ENCODE measurements around the gene AP4E1. TPM values are rescaled to one million over a fixed set of nuclear protein-coding genes. Genes with fewer than 3 reads are reported as not detected.
"Not testable (repeated sequence)": the region's sequence is repeated elsewhere in the genome, so short reads cannot be mapped to it uniquely, and the experiment has no call there.

Gene AP4E1
- total RNA-seq, 1 donor from 2014 or later: 9.9 TPM

DNA sequence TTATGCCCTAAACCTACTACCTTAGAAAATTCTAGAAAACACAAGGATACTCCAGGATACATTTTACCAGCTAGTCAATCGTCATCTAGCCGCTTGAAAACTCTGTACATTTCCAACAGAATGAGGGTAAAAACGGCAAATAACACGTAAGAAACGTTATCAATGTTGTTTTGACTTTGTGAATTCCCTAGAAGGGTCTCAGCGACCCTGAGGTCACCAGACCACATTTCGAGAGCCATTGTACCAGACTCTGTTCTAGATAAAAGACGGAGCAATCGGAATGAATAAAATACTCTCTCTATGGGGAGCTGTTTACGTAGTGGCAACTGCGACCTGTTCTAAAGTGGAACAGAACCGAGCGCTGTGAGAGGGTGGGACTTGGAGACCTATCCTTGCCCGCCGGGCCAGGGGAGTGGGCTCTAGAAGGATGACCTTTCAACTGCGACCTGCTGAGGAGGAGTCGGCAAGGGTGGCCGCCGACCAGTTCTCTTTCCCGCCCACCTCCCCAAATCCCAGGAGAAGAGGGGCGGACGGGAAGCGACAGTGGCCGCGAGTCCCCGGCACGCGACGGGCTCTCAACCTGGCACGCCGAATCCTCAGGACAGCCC is 778 bp upstream of the AP4E1 start:
- Histone ChIP-seq H3K9me3 (ENCODE audit: control insufficient read depth in 3 of 3, low read length in 3 of 3) (no peaks in the 10 kb centered on the region), H3K9ac (ENCODE audit: low read depth in 1 of 3, low read length in 3 of 3) (peak overlapping the region; percentile 92 to 96 (median 95)), H3K27ac (ENCODE audit: low read depth, low read length) (peak overlapping the region; percentile 94), H3K36me3 (ENCODE audit: control insufficient read depth in 3 of 3, insufficient read depth in 3 of 3, low read length in 3 of 3) (peaks cover 3 to 8% (median 3%) of the 10 kb centered on the region in 3 donors), H3K4me1 (ENCODE audit: control insufficient read depth in 3 of 3, insufficient read depth in 3 of 3, low read length in 3 of 3) (peaks cover 0 to 22% (median 16%) of the 10 kb centered on the region in 3 donors), H3K27me3 (ENCODE audit: control insufficient read depth in 3 of 3, insufficient read depth in 3 of 3, low read length in 3 of 3) (no peaks in the 10 kb centered on the region), H3K4me3 (ENCODE audit: low read length in 3 of 3) (peak overlapping the region; percentile 78 to 98 (median 97))

DNA sequence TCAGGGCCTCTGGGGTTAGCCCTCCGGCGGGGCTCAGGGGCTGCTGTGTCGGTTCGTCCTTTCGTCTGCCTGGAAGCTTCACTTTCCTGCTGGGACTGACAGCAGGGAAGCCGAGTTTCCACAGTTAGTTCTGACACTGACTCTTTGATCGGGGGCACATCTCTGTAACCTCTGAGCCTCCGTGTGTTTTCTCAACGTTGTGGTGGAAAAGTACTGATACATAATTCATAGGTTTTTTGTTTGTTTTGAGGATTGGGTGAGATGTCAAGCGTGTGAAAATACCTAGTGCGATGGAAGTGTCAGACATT is 481 bp downstream of the AP4E1 start:
- Histone ChIP-seq H3K9ac (ENCODE audit: low read depth in 1 of 3, low read length in 3 of 3) (peak overlapping the region; percentile 86 to 95 (median 91)), H3K36me3 (ENCODE audit: control insufficient read depth in 3 of 3, insufficient read depth in 3 of 3, low read length in 3 of 3) (peaks cover 3 to 16% (median 5%) of the 10 kb centered on the region in 3 donors), H3K4me3 (ENCODE audit: low read length in 3 of 3) (peak overlapping the region; percentile 82 to 97 (median 95)), H3K27me3 (ENCODE audit: control insufficient read depth in 3 of 3, insufficient read depth in 3 of 3, low read length in 3 of 3) (no peaks in the 10 kb centered on the region), H3K4me1 (ENCODE audit: control insufficient read depth in 3 of 3, insufficient read depth in 3 of 3, low read length in 3 of 3) (peaks cover 0 to 22% (median 16%) of the 10 kb centered on the region in 3 donors), H3K9me3 (ENCODE audit: control insufficient read depth in 3 of 3, low read length in 3 of 3) (no peaks in the 10 kb centered on the region), H3K27ac (ENCODE audit: low read depth, low read length) (peak overlapping the region; percentile 94)

GRCh38 chr15:50910426-50910795 is 1.9 kb downstream of the AP4E1 start:
- not testable (repeated sequence) for H3K9ac ChIP-seq (ENCODE audit: low read depth in 1 of 3, low read length in 3 of 3); H3K4me3 ChIP-seq (ENCODE audit: low read length in 3 of 3); H3K9me3 ChIP-seq (ENCODE audit: control insufficient read depth in 3 of 3, low read length in 3 of 3); H3K27me3 ChIP-seq (ENCODE audit: control insufficient read depth in 3 of 3, insufficient read depth in 3 of 3, low read length in 3 of 3); H3K27ac ChIP-seq (ENCODE audit: low read depth, low read length)
- peaks cover 3 to 18% (median 7%) of the 10 kb centered on the region in 3 donors for H3K36me3 ChIP-seq (ENCODE audit: control insufficient read depth in 3 of 3, insufficient read depth in 3 of 3, low read length in 3 of 3)
- H3K4me1 ChIP-seq (ENCODE audit: control insufficient read depth in 3 of 3, insufficient read depth in 3 of 3, low read length in 3 of 3): peaks cover 0 to 22% (median 16%) of the 10 kb centered on the region in 3 donors

- Histone ChIP-seq H3K9me3 (ENCODE audit: control insufficient read depth in 3 of 3, low read length in 3 of 3) (no peaks in the 10 kb centered on the region), H3K4me3 (ENCODE audit: low read length in 3 of 3) (no peak overlapping the region), H3K9ac (ENCODE audit: low read depth in 1 of 3, low read length in 3 of 3) (no peak overlapping the region)
These were observed 2.5 kb downstream of the AP4E1 start for GRCh38 chr15:50911001-50911400.

DNA sequence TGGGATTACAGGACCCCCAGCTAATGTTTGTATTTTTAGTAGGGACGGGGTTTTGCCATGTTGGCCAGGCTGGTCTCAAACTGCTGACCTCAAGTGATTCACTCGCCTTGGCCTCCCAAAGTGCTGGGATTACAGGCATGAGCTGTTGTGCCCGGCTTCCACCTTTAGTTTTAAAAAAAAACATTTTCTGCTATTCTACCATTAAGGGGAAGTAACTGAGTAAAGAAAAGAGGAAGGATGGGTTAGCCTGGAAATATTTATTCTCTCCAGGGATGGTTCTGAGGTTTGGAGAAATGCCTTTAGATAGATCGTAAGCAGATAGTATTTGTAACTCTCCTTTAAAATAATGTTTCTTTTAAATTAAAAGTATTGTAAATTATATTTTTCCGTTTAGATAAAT is 3.1 kb downstream of the AP4E1 start:
- H3K27ac ChIP-seq (ENCODE audit: low read depth, low read length): no peak overlapping the region
- H3K36me3 ChIP-seq (ENCODE audit: control insufficient read depth in 3 of 3, insufficient read depth in 3 of 3, low read length in 3 of 3): peaks cover 3 to 27% (median 8%) of the 10 kb centered on the region in 3 donors
- H3K9me3 ChIP-seq (ENCODE audit: control insufficient read depth in 3 of 3, low read length in 3 of 3): no peaks in the 10 kb centered on the region
- no peaks in the 10 kb centered on the region for H3K27me3 ChIP-seq (ENCODE audit: control insufficient read depth in 3 of 3, insufficient read depth in 3 of 3, low read length in 3 of 3)
- no peak overlapping the region for H3K9ac ChIP-seq (ENCODE audit: low read depth in 1 of 3, low read length in 3 of 3)
- no peak overlapping the region for H3K4me3 ChIP-seq (ENCODE audit: low read length in 3 of 3)
- H3K4me1 ChIP-seq (ENCODE audit: control insufficient read depth in 3 of 3, insufficient read depth in 3 of 3, low read length in 3 of 3): peaks cover 0 to 22% (median 16%) of the 10 kb centered on the region in 3 donors

More at GRCh38 chr15:50911001-50911400, 2.5 kb downstream of the AP4E1 start:
- Histone ChIP-seq H3K27ac (ENCODE audit: low read depth, low read length) (no peak overlapping the region), H3K4me1 (ENCODE audit: control insufficient read depth in 3 of 3, insufficient read depth in 3 of 3, low read length in 3 of 3) (peaks cover 0 to 22% (median 16%) of the 10 kb centered on the region in 3 donors), H3K36me3 (ENCODE audit: control insufficient read depth in 3 of 3, insufficient read depth in 3 of 3, low read length in 3 of 3) (peaks cover 3 to 22% (median 8%) of the 10 kb centered on the region in 3 donors), H3K27me3 (ENCODE audit: control insufficient read depth in 3 of 3, insufficient read depth in 3 of 3, low read length in 3 of 3) (no peaks in the 10 kb centered on the region)

DNA sequence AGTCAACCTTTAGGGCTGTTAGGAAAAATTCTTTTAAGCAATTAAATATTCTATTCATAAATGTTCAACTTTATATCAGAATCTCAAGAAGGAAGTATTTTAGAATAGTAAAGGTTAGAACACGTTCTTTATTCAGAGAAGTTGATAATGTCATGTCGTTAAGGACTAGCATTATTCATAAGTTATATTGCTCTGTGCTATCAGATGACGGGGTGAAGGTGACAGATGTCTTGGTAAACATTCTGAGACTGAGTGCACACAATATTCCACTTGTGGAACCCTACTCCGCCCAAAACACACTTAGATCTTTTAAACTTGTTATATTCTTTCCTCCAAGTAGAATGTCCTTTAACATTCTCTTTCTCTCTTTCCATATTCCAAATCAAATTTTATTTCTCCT is 7.9 kb downstream of the AP4E1 start:
- H3K36me3 ChIP-seq (ENCODE audit: control insufficient read depth in 3 of 3, insufficient read depth in 3 of 3, low read length in 3 of 3): peaks cover 9 to 39% (median 10%) of the 10 kb centered on the region in 3 donors

DNA sequence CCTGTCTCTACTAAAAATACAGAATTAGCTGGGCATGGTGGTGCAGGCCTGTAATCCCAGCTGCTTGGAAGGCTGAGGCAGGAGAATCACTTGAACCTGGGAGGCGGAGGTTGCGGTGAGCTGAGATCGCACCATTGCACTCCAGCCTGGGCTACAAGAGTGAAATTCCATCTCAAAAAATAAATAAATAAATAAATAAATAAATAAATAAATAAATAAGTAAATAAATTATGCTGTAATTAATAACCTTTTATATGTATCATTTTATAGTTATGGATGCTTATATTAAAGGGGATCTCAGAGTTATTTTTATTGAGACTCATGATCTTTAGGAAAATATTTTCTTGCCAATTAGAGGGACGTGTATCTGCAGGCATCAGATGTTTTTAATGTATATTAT is 10.9 kb downstream of the AP4E1 start:
- H3K4me3 ChIP-seq (ENCODE audit: low read length in 3 of 3); H3K9me3 ChIP-seq (ENCODE audit: control insufficient read depth in 3 of 3, low read length in 3 of 3); H3K4me1 ChIP-seq (ENCODE audit: control insufficient read depth in 3 of 3, insufficient read depth in 3 of 3, low read length in 3 of 3); H3K27me3 ChIP-seq (ENCODE audit: control insufficient read depth in 3 of 3, insufficient read depth in 3 of 3, low read length in 3 of 3); H3K9ac ChIP-seq (ENCODE audit: low read depth in 1 of 3, low read length in 3 of 3); H3K27ac ChIP-seq (ENCODE audit: low read depth, low read length): not testable (repeated sequence)
- peaks cover 10 to 30% (median 10%) of the 10 kb centered on the region in 3 donors for H3K36me3 ChIP-seq (ENCODE audit: control insufficient read depth in 3 of 3, insufficient read depth in 3 of 3, low read length in 3 of 3)

More for the DNA sequence above, 7.9 kb downstream of the AP4E1 start:
- Histone ChIP-seq H3K9me3 (ENCODE audit: control insufficient read depth in 3 of 3, low read length in 3 of 3) (no peaks in the 10 kb centered on the region), H3K4me3 (ENCODE audit: low read length in 3 of 3) (no peak overlapping the region), H3K4me1 (ENCODE audit: control insufficient read depth in 3 of 3, insufficient read depth in 3 of 3, low read length in 3 of 3) (no peaks in the 10 kb centered on the region), H3K27me3 (ENCODE audit: control insufficient read depth in 3 of 3, insufficient read depth in 3 of 3, low read length in 3 of 3) (no peaks in the 10 kb centered on the region), H3K9ac (ENCODE audit: low read depth in 1 of 3, low read length in 3 of 3) (no peak overlapping the region), H3K27ac (ENCODE audit: low read depth, low read length) (no peak overlapping the region)

DNA sequence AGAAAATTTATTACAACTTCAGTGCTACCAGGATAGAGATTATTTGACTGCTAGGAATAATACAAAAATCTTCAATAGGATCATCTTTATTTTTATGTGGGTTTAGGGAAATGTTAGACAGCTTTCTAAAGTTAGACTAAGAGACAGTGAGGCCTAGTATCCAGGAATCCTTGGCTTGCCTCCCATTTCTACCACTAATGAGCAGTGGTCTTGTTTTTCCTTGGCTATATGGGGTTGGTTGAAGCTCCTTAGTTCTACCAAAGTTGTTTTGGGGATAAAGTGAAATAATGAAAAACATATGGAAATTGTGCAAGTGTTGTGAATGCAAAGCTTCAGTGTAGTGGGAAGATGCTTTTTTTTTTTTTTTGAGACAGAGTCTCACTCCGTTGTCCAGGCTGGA is 16.8 kb downstream of the AP4E1 start:
- H3K9ac ChIP-seq (ENCODE audit: low read depth in 1 of 3, low read length in 3 of 3): no peak overlapping the region
- no peak overlapping the region for H3K4me3 ChIP-seq (ENCODE audit: low read length in 3 of 3)
- H3K27me3 ChIP-seq (ENCODE audit: control insufficient read depth in 3 of 3, insufficient read depth in 3 of 3, low read length in 3 of 3): no peaks in the 10 kb centered on the region
- no peak overlapping the region for H3K27ac ChIP-seq (ENCODE audit: low read depth, low read length)
- peaks cover 12 to 23% (median 21%) of the 10 kb centered on the region in 3 donors for H3K36me3 ChIP-seq (ENCODE audit: control insufficient read depth in 3 of 3, insufficient read depth in 3 of 3, low read length in 3 of 3)
- no peaks in the 10 kb centered on the region for H3K9me3 ChIP-seq (ENCODE audit: control insufficient read depth in 3 of 3, low read length in 3 of 3)
- H3K4me1 ChIP-seq (ENCODE audit: control insufficient read depth in 3 of 3, insufficient read depth in 3 of 3, low read length in 3 of 3): peaks cover 0 to 3% (median 0%) of the 10 kb centered on the region in 3 donors

GRCh38 chr15:50929062-50929461 is 20.6 kb downstream of the AP4E1 start:
- H3K9ac ChIP-seq (ENCODE audit: low read depth in 1 of 3, low read length in 3 of 3): no peak overlapping the region
- no peak overlapping the region for H3K27ac ChIP-seq (ENCODE audit: low read depth, low read length)
- peaks cover 14 to 17% (median 14%) of the 10 kb centered on the region in 3 donors for H3K36me3 ChIP-seq (ENCODE audit: control insufficient read depth in 3 of 3, insufficient read depth in 3 of 3, low read length in 3 of 3)
- H3K9me3 ChIP-seq (ENCODE audit: control insufficient read depth in 3 of 3, low read length in 3 of 3): no peaks in the 10 kb centered on the region
- H3K27me3 ChIP-seq (ENCODE audit: control insufficient read depth in 3 of 3, insufficient read depth in 3 of 3, low read length in 3 of 3): no peaks in the 10 kb centered on the region
- no peak overlapping the region for H3K4me3 ChIP-seq (ENCODE audit: low read length in 3 of 3)
- H3K4me1 ChIP-seq (ENCODE audit: control insufficient read depth in 3 of 3, insufficient read depth in 3 of 3, low read length in 3 of 3): peaks cover 0 to 3% (median 0%) of the 10 kb centered on the region in 3 donors

GRCh38 chr15:50930792-50931191 is 22.3 kb downstream of the AP4E1 start:
- no peak overlapping the region for H3K27ac ChIP-seq (ENCODE audit: low read depth, low read length)
- H3K9ac ChIP-seq (ENCODE audit: low read depth in 1 of 3, low read length in 3 of 3): no peak overlapping the region
- H3K9me3 ChIP-seq (ENCODE audit: control insufficient read depth in 3 of 3, low read length in 3 of 3): no peaks in the 10 kb centered on the region
- H3K36me3 ChIP-seq (ENCODE audit: control insufficient read depth in 3 of 3, insufficient read depth in 3 of 3, low read length in 3 of 3): peaks cover 11 to 17% (median 11%) of the 10 kb centered on the region in 3 donors
- H3K27me3 ChIP-seq (ENCODE audit: control insufficient read depth in 3 of 3, insufficient read depth in 3 of 3, low read length in 3 of 3): no peaks in the 10 kb centered on the region
- no peaks in the 10 kb centered on the region for H3K4me1 ChIP-seq (ENCODE audit: control insufficient read depth in 3 of 3, insufficient read depth in 3 of 3, low read length in 3 of 3)
- no peak overlapping the region for H3K4me3 ChIP-seq (ENCODE audit: low read length in 3 of 3)
